ENCODE measurements around the gene NTS. TPM values are rescaled to one million over a fixed set of nuclear protein-coding genes. Genes with fewer than 3 reads are reported as not detected.

Gene NTS
- total RNA-seq, 4 donors from 2014 or later, result 0.45 to 0.81 (median 0.63) TPM; not detected in 1

- Histone ChIP-seq H3K4me3 (replicated peaks in 1 of 3) (no peak overlapping the region), H3K27ac (peak overlapping the region in 1 of 3 donors; percentile 89), H3K36me3 (no peaks in the 10 kb centered on the region), H3K9me3 (no peaks in the 10 kb centered on the region), H3K27me3 (no peaks in the 10 kb centered on the region), H3K4me1 (peaks cover 20 to 21% of the 10 kb centered on the region in 2 donors)
- TF ChIP-seq POLR2A (IDR thresholded peaks at IDR 0.05), result no peak
- no peak for TF ChIP-seq CTCF (IDR thresholded peaks at IDR 0.05)
- intact Hi-C loops (cut with DNase I), result no loop called here
- DNase-seq, result no peak
Measured at GRCh38 chr12:85833579-85833978, 40.5 kb upstream of the NTS start.

GRCh38 chr12:85834378-85834777 lies 39.7 kb upstream of the NTS start:
- no peaks in the 10 kb centered on the region for H3K36me3 ChIP-seq
- intact Hi-C loops (cut with DNase I), result no loop called here
- no peaks in the 10 kb centered on the region for H3K9me3 ChIP-seq
- H3K27me3 ChIP-seq, result no peaks in the 10 kb centered on the region
- no peak for DNase-seq
- H3K27ac ChIP-seq, result peak overlapping the region in 2 of 3 donors; percentile 58 to 89
- WGBS, 2 donors, result 34 to 39% methylated on average over 2 of the region's 2 CpGs
- TF ChIP-seq POLR2A (IDR thresholded peaks at IDR 0.05), result no peak
- H3K4me1 ChIP-seq, result peaks cover 20 to 21% of the 10 kb centered on the region in 2 donors
- peak overlapping the region in 1 of 3 donors; percentile 34 for H3K4me3 ChIP-seq (replicated peaks in 1 of 3)

- no peaks in the 10 kb centered on the region for H3K9me3 ChIP-seq
- intact Hi-C loops (cut with DNase I), result no loop called here
- peak overlapping the region in 2 of 3 donors; percentile 24 to 34 for H3K4me3 ChIP-seq (replicated peaks in 1 of 3)
- peak overlapping the region; percentile 58 to 89 (median 66) for H3K27ac ChIP-seq
- H3K36me3 ChIP-seq, result no peaks in the 10 kb centered on the region
- no peak for DNase-seq
- peaks cover 20 to 21% of the 10 kb centered on the region in 2 donors for H3K4me1 ChIP-seq
- no peak for TF ChIP-seq CTCF (IDR thresholded peaks at IDR 0.05)
- no peak for TF ChIP-seq POLR2A (IDR thresholded peaks at IDR 0.05)
- H3K27me3 ChIP-seq, result no peaks in the 10 kb centered on the region
- WGBS, 2 donors, result 6% methylated on average over 4 of the region's 4 CpGs
Measured at GRCh38 chr12:85835426-85836196, 38.5 kb upstream of the NTS start.

- no peaks in the 10 kb centered on the region for H3K36me3 ChIP-seq
- H3K9me3 ChIP-seq, result no peaks in the 10 kb centered on the region
- DNase-seq, result peak; percentile 83 to 84
- 16% methylated on average over 15 of the region's 15 CpGs for WGBS, 2 donors
- H3K27me3 ChIP-seq, result no peaks in the 10 kb centered on the region
- intact Hi-C loops (cut with DNase I), result no loop called here
- peaks cover 12 to 20% of the 10 kb centered on the region in 2 donors for H3K4me1 ChIP-seq
- no peak for TF ChIP-seq CTCF (IDR thresholded peaks at IDR 0.05)
- TF ChIP-seq POLR2A (IDR thresholded peaks at IDR 0.05), result peak in 1 of 2 donors; percentile 52
- H3K4me3 ChIP-seq (replicated peaks in 1 of 3), result peak within 1 kb of the TSS in 2 of 3 donors; percentile 24 to 34
- H3K27ac ChIP-seq, result peak within 1 kb of the TSS; percentile 58 to 89 (median 66)
Measured at GRCh38 chr12:85836197-85837090, 37.7 kb upstream of the NTS start, which contains the start of gene RASSF9. Gene RASSF9, minus strand, starts transcription at chr12:85836409. Its CDS starts 208 bp downstream, at chr12:85836201.

GRCh38 chr12:85843606-85844310 lies 30.3 kb upstream of the NTS start:
- H3K4me3 ChIP-seq (replicated peaks in 1 of 3), result no peak overlapping the region
- intact Hi-C loops (cut with DNase I), result no loop called here
- TF ChIP-seq POLR2A (IDR thresholded peaks at IDR 0.05) (no peak), CTCF (IDR thresholded peaks at IDR 0.05) (no peak)
- H3K27ac ChIP-seq, result no peak overlapping the region
- DNase-seq, result no peak
- H3K9me3 ChIP-seq, result no peaks in the 10 kb centered on the region
- 85 to 88% methylated on average over 2 to 13 of the region's 17 CpGs for WGBS, 2 donors
- H3K4me1 ChIP-seq, result no peaks in the 10 kb centered on the region
- H3K36me3 ChIP-seq, result no peaks in the 10 kb centered on the region
- H3K27me3 ChIP-seq, result no peaks in the 10 kb centered on the region

Data from thyroid gland (tissue), 4 donors.